Erythroblast (primary cell): ENCODE results near the gene XRCC4.
"Not testable (repeated sequence)": the region's sequence is repeated elsewhere in the genome, so short reads cannot be mapped to it uniquely, and the experiment has no call there.

Source experiments
- DNase-seq, 2 experiments: peaks; one replicate each; lab custom pipeline; 2025; lab: John Stamatoyannopoulos, UW
- GATA1 ChIP-seq: IDR thresholded peaks from 2 replicates; pipeline ENCODE4 v1.6.1; 2011; ENCODE audit warnings: low read depth, mild to moderate bottlenecking, control low read depth, low read length, moderate library complexity
- POLR2A ChIP-seq: IDR thresholded peaks from 2 replicates; pipeline ENCODE4 v1.6.1; 2011; ENCODE audit warnings: mild to moderate bottlenecking, low read length

The XRCC4 gene

GRCh38 chr5:83050723-83051340, 26.5 kb upstream of the XRCC4 start:
- DNase-seq, result no peak
- no peak for TF ChIP-seq POLR2A
- TF ChIP-seq GATA1, result no peak

GRCh38 chr5:83055166-83055565, 22.2 kb upstream of the XRCC4 start:
- no peak for DNase-seq
- TF ChIP-seq GATA1 (no peak), POLR2A (no peak)

- DNase-seq, result peak in 1 of 2 experiments; percentile 4
- no peak for TF ChIP-seq GATA1
- TF ChIP-seq POLR2A, result no peak
Measured at GRCh38 chr5:83058726-83059125, 18.6 kb upstream of the XRCC4 start.

DNA sequence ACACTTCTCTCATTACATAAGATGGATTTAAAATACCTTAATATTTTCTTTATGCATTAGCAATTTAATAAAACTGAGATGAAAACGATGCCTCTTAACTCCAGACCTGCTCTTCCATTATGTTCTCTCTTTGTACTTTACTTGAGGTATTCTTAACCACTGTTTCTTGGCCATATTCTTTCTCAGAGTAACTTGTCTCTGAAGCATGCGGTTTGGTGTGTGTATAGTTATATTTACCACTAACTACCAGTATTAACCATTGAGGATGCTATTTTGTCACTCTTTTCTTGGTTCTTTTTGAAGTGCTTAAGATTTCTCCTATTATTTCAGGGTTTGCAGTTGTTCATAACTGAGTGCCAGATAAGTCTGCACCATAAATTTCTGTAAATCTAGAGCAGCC, 18.0 kb upstream of the XRCC4 start:
- TF ChIP-seq GATA1, result no peak
- no peak for TF ChIP-seq POLR2A
- DNase-seq, result no peak

DNA sequence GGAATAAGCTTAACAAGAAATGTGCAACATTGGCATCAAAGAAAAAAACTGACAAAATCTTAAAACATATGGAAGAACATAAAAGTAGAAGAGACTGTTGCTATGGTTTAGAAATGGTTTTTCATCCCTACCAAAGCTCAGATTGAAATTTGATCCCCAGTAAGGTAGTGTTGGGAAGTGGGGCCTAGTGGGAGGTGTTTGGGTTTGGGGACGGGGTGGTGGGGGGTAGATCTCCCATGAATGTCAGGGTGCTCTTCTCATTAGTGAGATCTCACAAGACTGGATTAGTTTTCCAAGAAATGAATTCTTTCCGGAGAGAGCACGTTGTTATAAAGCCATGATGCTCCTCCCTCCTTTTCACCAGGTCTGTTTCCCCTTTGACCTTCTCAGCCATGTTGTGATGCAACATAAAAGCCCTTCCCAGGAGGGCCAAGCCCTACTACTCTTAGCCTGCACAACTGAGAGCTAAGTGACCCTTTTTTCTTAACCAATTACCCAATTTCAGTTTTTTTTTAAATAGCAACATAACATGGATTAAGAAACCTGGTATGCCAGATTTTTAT, 10.7 kb upstream of the XRCC4 start:
- TF ChIP-seq POLR2A (no peak), GATA1 (no peak)
- no peak for DNase-seq

DNA sequence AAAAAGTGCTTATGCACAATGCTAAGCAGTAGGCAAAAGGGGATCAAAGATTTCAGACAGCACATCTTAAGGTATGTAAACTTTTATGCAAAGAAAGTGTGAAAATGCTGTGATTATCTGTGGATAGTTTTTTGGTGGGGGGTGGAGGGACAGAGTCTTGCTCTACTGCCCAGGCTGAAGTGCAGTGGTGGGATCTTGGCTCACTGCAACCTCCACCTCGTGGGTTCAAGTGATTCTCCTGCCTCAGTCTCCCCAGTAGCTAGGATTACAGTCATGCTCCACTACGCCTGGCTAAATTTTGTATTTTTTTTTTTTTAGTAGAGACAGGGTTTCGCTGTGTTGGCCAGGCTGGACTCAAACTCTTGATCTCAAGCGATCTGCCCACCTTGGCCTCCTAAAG, 10.0 kb upstream of the XRCC4 start:
- DNase-seq, result not testable (repeated sequence)

- peak in 1 of 2 experiments; percentile 10 for DNase-seq
- TF ChIP-seq GATA1, result no peak
- no peak for TF ChIP-seq POLR2A
Measured at GRCh38 chr5:83069096-83069799, 8.1 kb upstream of the XRCC4 start.

- no peak for DNase-seq
- no peak for TF ChIP-seq GATA1
Measured at GRCh38 chr5:83071286-83072051, 5.9 kb upstream of the XRCC4 start.

DNA sequence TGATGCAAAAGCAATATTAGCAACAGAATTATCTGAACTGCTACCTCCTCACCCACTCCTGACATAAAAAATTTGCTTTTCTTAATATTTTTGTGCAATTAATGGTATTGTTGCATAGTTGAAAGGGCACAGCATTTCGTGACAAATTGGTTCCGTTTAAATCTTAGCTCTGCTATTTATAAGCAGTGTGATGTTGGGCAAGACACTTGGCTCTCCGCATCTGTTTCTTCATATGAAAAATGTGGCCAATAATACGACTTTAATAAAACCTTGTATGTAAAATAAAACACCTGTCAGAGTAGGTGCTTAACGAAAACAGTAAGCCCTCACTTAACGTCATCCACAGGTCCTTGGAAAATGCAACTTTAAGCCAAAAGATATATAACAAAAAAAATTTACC, 4.4 kb upstream of the XRCC4 start:
- DNase-seq, result no peak

GRCh38 chr5:83077662-83078261, 415 bp downstream of the XRCC4 start:
- no peak for TF ChIP-seq GATA1
- no peak for TF ChIP-seq POLR2A
- peak; percentile 75 to 82 for DNase-seq

More for the DNA sequence above, 4.4 kb upstream of the XRCC4 start:
- TF ChIP-seq GATA1, result no peak
- TF ChIP-seq POLR2A, result no peak

- TF ChIP-seq GATA1 (no peak), POLR2A (no peak)
- no peak for DNase-seq
Measured at GRCh38 chr5:83082750-83083149, 5.4 kb downstream of the XRCC4 start.

GRCh38 chr5:83084336-83084735, 7.0 kb downstream of the XRCC4 start:
- no peak for DNase-seq
- TF ChIP-seq POLR2A, result no peak
- no peak for TF ChIP-seq GATA1

GRCh38 chr5:83085106-83085505, 7.8 kb downstream of the XRCC4 start:
- DNase-seq, result no peak
- TF ChIP-seq GATA1 (no peak), POLR2A (no peak)
